NCI-H2171 treated with DMSO at 0.1 percent for 48 hours (cell line): ENCODE data around the gene PEMT.
"Not testable (repeated sequence)": the region's sequence is repeated elsewhere in the genome, so short reads cannot be mapped to it uniquely, and the experiment has no call there.

Experiments used
- DNase-seq: peaks from one replicate; lab custom pipeline; 2025; lab: John Stamatoyannopoulos, UW

Gene PEMT

GRCh38 chr17:17486416-17486815 is 105.1 kb downstream of the PEMT start:
- not testable (repeated sequence) for DNase-seq

- no peak for DNase-seq
These were observed 106.1 kb downstream of the PEMT start for GRCh38 chr17:17485420-17485819.

- DNase-seq = no peak
These were observed 107.0 kb downstream of the PEMT start for GRCh38 chr17:17484451-17484899.

- DNase-seq = no peak
These were observed 109.6 kb downstream of the PEMT start for GRCh38 chr17:17481860-17482259.

- DNase-seq = no peak
These were observed 110.8 kb downstream of the PEMT start for GRCh38 chr17:17480593-17481148.

- no peak for DNase-seq
These were observed 112.3 kb downstream of the PEMT start for GRCh38 chr17:17479209-17479608.

- DNase-seq = peak; percentile 92
These were observed 114.5 kb downstream of the PEMT start, which contains the start of gene MED9 for GRCh38 chr17:17476865-17477467. TSS of gene MED9 (plus strand) at chr17:17477000. CDS start at chr17:17477042, 42 bp downstream.

GRCh38 chr17:17474341-17474740 is 117.2 kb downstream of the PEMT start:
- DNase-seq = no peak

- no peak for DNase-seq
These were observed 119.1 kb downstream of the PEMT start for GRCh38 chr17:17472333-17472920.

- DNase-seq = no peak
These were observed 121.5 kb downstream of the PEMT start for GRCh38 chr17:17469996-17470395.

GRCh38 chr17:17469358-17469757 is 122.2 kb downstream of the PEMT start:
- DNase-seq = peak; percentile 19

GRCh38 chr17:17468217-17469010 is 123.1 kb downstream of the PEMT start:
- DNase-seq = no peak

- DNase-seq = peak; percentile 61
These were observed 123.8 kb downstream of the PEMT start for GRCh38 chr17:17467720-17468119.

- DNase-seq = peak; percentile 70
These were observed 124.5 kb downstream of the PEMT start for GRCh38 chr17:17467016-17467415.

- DNase-seq = peak; percentile 38
These were observed 125.0 kb downstream of the PEMT start for GRCh38 chr17:17466511-17466910.

- DNase-seq = not testable (repeated sequence)
These were observed 125.6 kb downstream of the PEMT start for GRCh38 chr17:17465878-17466277.

GRCh38 chr17:17463821-17464220 is 127.7 kb downstream of the PEMT start:
- no peak for DNase-seq

- no peak for DNase-seq
These were observed 129.3 kb downstream of the PEMT start for GRCh38 chr17:17462048-17462824.

GRCh38 chr17:17460038-17460437 is 131.5 kb downstream of the PEMT start:
- no peak for DNase-seq

- no peak for DNase-seq
These were observed 133.8 kb downstream of the PEMT start for GRCh38 chr17:17457680-17458079.

GRCh38 chr17:17456251-17456650 is 135.3 kb downstream of the PEMT start:
- DNase-seq = no peak
